Left renal cortex interstitium (tissue), 4 donors: ENCODE data around the gene OR10G2. TPM values are rescaled to one million over a fixed set of nuclear protein-coding genes. Genes with fewer than 3 reads are reported as not detected.
"Not testable (repeated sequence)": the region's sequence is repeated elsewhere in the genome, so short reads cannot be mapped to it uniquely, and the experiment has no call there.

ENCODE experiments used
- DNase-seq, 4 donors: peaks; one replicate each; pipeline ENCODE4 v3.0.0-alpha.2; 2013; ENCODE audit warnings: low read depth in 4 of 4, low spot score in 2 of 4, missing footprints in 1 of 4
- polyA plus RNA-seq, 4 donors: library from polyadenylated mRNA; unstranded; fragments of 120-200 nt; gene quantifications; one replicate each; pipeline ENCODE4 v1.2.1, GENCODE V29; 2013; ENCODE audit not compliant: insufficient read length in 4 of 4

OR10G2 gene
- polyA plus RNA-seq, 4 donors, result not detected

DNA sequence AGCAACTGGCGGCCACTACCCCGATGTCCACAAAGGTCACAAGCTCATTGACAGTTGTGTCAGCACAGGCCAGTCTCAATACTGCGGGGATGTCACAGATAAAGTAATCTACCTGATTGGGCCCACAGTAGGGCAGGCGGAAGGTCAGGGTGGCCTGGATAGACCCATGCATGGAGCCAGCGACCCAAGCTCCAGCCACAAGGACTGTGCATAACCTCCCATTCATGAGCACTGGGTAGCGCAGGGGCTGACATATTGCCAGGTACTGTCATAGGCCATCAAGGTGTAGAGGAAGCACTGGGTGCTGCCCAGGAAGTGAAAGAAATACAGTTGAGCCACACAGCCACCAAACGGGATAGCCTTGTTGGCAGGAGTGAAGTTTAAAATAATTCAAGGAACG lies 32.6 kb downstream of the OR10G2 start:
- DNase-seq, result not testable (repeated sequence)

DNA sequence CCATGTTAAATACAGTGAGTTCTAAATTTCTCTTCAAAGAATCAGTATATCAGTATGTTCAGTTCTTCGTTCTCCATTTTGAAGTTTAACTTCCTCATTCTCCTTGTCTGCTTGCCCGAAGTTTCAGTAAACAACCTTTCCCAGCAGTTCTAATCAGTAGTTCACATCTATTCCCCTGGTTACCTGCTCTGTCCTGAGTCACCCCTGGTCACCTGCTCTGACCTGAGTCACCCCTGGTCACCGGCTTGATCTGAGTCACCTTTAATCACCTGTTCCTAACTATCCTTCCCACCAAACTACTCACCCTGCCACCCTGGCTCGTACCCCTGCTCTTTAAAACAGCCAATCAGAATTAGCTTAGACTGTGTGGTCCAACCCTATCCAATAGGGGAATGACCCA lies 45.4 kb downstream of the OR10G2 start:
- no peak for DNase-seq

Other genes starting within 250 kb of the OR10G2 start
- 10 to 100 TPM; 61.6 to 82.7 (median 73.9) TPM for gene CHD8, start 178.8 kb downstream of the OR10G2 start, polyA plus RNA-seq
- 10 to 100 TPM; 37.7 to 49.1 (median 42.2) TPM for gene RAB2B, start 158.0 kb downstream of the OR10G2 start, polyA plus RNA-seq
- 10 to 100 TPM; 52.9 to 67.5 (median 61.7) TPM for gene TOX4, start 157.7 kb downstream of the OR10G2 start, polyA plus RNA-seq
- 100 to 1,000 TPM in 2 of 4 donors, 10 to 100 TPM in 2; 69.6 to 110 (median 99.1) TPM for gene METTL3, start 123.6 kb downstream of the OR10G2 start, polyA plus RNA-seq
- gene SALL2, start 108.6 kb downstream of the OR10G2 start, polyA plus RNA-seq, result 10 to 100 TPM; 54.3 to 65.8 (median 59.0) TPM
- gene OR10G3, start 54.9 kb downstream of the OR10G2 start, polyA plus RNA-seq, result under 1 TPM in 1 of 4 donors, not detected in 3; 0.06 TPM
- gene OR4E2, start 18.9 kb upstream of the OR10G2 start, polyA plus RNA-seq, result not detected
- under 1 TPM in 2 of 4 donors, not detected in 2; 0.05 to 0.06 TPM for gene OR4E1, start 38.9 kb upstream of the OR10G2 start, polyA plus RNA-seq